ENCODE data around the gene C1orf159.

DNA sequence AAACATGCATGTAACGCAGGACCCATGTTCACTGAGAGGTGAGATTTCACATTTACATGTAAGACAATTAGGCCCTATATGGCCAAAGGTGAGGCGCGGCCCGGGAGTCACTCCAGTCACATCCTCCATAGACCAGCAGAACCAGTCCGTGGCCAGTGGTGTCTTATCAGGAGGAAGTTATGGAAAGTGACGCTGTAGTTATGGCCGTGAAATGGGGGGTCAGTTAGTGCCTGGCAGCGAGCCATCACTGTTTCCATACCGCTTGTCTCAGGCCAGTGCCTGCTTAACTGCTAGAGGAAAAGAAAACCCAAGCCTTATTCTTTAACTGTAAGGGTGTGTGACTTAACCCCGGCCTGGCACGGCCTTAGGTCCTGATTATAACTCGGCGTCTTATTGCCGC, 6.1 kb downstream of the C1orf159 start:
- TF ChIP-seq NCOR1 (IDR thresholded peaks at IDR 0.05) (no peak), RAD21 (CRISPR knock-in tag; conservative IDR thresholded peaks at IDR 0.05 in 1 of 2, IDR thresholded peaks at IDR 0.05 in 1 of 2) (no peak), BHLHE40 (IDR thresholded peaks at IDR 0.05; ENCODE audit: low read length) (no peak; the same call in 1 of the 2 replicates), CBX5 (IDR thresholded peaks at IDR 0.05; ENCODE audit: borderline replicate concordance, low read depth) (no peak), ZNF165 (CRISPR knock-in tag; IDR thresholded peaks at IDR 0.05; ENCODE audit: borderline replicate concordance) (no peak), CEBPB (tag; IDR thresholded peaks at IDR 0.05) (no peak)
- TF ChIP-seq, protein P1, sequence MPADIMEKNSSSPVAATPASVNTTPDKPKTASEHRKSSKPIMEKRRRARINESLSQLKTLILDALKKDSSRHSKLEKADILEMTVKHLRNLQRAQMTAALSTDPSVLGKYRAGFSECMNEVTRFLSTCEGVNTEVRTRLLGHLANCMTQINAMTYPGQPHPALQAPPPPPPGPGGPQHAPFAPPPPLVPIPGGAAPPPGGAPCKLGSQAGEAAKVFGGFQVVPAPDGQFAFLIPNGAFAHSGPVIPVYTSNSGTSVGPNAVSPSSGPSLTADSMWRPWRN (IDR thresholded peaks at IDR 0.05; ENCODE audit: low read depth): no peak
